Activated CD8-positive, alpha-beta memory T cell treated with anti-CD3 and anti-CD28 coated beads, Interleukin-2, amount 50 U/mL, for 4 hours (primary cell): ENCODE data around the gene RYR2.

Experiments used
- DNase-seq: peaks from one replicate; pipeline ENCODE4 v3.0.0-alpha.2; 2020

The RYR2 gene

DNA sequence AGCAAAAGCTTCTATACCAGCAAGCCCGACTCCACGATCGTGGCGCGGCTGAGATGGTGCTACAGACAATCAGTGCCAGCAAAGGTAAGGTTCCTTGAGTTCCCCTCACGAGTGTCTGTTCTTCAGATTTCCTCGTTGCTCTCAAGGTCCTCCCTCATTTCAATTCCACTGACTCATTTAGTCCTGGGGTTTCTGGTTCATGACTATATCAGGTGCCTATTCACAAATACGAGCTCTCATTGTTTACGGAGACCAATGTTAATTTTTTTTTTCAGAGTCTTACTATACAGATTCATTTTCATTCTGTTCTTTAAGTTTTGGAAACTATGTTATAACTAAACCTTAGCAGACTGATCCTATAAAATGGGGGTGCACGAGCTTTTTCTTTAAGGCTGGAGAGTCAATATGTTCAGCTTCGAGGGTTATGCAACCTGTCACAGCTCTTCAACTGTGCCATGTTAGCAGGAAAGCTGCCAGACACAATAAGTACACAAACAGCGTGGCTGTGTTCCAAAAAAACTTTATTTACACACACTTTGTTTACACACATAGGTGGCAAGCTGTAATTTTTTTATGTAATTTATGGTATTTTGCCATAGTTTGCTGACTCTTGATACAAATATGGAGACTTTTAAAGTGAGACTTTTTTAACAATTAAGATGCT is 714.5 kb downstream of the RYR2 start:
- DNase-seq, result no peak

DNA sequence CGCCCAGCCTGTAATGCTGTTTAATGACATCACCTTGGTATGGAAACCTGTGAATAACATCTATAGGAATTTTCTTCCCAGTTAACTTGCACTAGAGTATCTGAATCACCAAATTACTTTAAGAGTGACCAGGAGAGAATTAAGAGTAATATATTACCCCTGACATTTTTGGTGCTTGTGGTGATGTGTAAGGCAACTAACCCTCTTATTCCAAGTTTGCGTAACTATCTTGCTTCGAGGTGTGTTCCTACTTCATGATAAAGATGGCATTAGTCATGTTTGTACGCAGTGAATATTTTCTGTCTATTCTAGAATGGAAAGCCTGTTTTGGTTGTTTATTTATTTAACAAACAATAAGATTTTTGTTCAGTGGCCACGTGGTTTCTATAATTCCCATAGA is 717.4 kb downstream of the RYR2 start:
- no peak for DNase-seq

DNA sequence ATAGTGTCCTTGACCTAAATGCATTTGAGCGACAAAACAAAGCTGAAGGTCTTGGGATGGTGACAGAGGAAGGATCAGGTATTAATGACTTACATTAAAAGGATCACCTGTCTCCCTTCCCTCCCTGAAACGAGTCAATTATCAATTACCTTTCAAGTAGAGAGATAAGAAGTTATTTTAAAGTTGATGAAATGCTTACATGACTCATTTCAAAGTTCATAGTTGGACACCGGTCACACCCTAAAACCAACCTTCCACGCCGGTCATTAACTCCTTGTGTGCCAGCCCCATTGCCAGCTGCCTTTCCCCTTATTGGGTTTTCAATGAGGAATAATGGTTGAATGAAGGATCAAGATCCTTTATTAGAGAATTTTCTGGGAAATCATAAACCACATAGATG is 719.0 kb downstream of the RYR2 start:
- DNase-seq, result no peak

GRCh38 chr1:237763137-237763536 is 721.2 kb downstream of the RYR2 start:
- DNase-seq, result no peak

- no peak for DNase-seq
Observed at GRCh38 chr1:237763751-237764150, 721.8 kb downstream of the RYR2 start.

DNA sequence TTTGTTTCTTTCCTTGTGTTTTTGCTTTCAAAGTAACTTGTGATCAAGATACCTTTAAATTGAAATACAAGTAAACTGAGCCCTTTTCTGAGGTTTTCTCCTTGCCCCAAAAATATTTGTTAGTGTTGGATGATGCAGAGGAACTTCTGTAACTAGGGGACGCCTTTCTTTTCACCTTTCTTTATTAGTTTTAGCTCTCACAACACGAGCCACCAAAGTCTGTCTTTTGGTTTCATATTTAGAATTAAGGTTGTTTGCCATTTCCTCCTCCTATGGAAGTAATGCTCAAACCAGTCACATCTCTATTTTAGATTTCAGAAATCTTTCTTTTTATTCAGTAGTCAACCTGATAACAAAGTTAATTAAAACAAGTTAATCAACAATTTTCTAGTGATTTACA is 727.9 kb downstream of the RYR2 start:
- no peak for DNase-seq

- DNase-seq, result no peak
Observed at GRCh38 chr1:237772009-237772408, 730.0 kb downstream of the RYR2 start.

- no peak for DNase-seq
Observed at GRCh38 chr1:237774246-237774645, 732.3 kb downstream of the RYR2 start.

DNA sequence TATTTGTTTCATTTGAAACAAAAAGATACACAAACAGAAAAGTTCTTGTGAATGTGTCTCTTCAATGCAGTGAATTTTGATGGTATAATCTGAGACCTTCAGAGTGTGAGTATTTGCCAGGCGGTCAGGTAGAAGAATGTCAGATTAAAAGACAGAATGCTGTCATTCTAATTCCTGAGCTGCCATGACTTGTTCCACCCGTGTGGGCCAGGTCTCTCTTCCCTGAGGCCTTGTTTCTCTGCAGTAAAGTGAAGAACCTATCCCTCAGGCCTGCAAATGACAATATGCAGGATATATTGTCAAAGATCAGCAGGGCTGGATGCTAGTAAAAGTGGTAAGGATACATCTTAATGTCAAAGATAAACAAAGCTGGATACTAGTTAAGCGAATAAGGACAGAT is 737.4 kb downstream of the RYR2 start:
- DNase-seq, result no peak

DNA sequence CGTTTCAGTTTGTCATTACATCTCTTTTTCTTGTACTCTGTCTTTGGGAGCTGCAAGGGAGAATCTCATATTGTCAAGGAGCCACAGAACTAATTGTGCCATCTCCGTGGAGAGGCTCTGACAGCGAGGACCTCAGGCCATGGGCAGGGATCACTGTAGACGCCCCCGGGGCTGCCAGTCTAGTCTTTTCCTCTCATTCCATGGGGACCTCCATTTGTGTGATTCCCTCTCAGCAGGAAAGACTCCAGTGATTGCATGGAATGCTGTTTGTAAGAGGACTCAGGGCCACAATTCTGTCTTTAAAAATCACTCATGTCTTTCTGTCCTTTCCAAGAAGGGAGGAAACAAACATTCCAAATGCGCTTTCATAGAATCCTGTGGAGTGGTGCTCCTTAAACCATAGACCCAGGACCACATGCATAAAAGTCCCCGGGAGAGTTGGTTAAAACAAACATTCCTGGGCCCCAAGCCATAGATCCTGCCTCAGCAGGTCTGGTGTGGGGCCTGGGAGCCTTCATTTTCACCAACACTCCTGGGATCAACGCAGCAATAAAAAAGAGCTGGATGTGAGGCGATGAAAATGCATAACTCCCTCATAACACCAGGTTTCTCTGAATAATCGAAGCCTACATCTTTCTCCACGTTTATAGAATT is 744.2 kb downstream of the RYR2 start:
- DNase-seq, result no peak

DNA sequence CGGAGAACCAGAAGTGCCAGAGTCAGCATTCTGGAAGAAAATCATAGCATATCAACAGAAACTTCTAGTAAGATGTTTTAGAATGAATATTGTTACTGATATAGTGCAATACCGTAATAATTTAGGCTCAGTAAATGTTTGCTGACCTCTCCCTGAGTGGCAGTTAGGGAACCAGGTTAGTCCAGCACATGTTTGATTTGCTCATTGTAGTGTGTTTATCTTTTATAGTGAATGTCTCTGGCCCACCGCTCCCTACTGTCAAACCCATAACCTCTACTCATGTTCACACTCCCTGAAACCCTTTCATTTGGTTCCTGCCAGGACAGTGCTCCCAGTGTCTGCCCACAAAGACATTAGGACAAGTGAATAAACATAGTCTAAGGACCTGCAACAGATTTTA is 746.1 kb downstream of the RYR2 start:
- no peak for DNase-seq

DNA sequence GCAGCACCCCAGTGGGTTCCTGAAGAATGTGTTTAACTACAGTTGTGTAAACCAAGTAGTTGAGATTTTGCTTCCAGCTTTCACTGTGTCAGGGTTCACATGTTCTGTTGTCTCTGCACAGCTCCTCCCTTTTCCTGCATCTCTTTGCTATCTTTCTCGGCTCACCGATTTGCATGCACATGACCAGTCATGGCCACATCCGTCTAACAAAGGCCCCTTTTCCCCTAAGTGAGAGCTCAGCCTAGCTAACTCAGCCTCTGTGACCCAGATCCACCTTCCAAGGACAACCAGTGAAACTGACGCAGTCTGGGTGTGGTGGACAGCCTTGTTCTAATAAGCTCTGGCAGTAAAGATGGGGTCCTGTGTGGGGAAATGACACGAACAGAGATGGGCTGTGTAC is 747.6 kb downstream of the RYR2 start:
- DNase-seq, result no peak

DNA sequence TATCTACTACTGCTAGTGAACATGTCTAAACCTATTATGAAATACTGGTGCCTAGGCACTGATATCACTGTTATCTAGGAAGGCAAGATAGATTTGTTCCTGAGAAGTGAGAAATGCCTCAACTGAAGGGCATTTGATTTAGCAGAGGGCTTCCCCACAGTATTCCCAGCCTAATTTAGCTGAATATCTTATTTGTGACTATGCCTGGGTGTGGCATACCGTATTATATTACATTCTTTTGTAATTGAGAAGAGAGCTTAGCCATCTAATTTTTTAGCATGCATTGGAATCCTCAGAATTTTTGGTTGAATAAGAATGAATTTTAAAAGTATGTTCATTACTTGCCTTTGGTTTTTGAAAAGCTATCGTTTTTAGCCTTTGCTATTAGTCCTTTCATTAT is 749.6 kb downstream of the RYR2 start:
- no peak for DNase-seq

- no peak for DNase-seq
Observed at GRCh38 chr1:237792149-237792548, 750.2 kb downstream of the RYR2 start.

GRCh38 chr1:237792726-237793125 is 750.7 kb downstream of the RYR2 start:
- DNase-seq, result no peak

DNA sequence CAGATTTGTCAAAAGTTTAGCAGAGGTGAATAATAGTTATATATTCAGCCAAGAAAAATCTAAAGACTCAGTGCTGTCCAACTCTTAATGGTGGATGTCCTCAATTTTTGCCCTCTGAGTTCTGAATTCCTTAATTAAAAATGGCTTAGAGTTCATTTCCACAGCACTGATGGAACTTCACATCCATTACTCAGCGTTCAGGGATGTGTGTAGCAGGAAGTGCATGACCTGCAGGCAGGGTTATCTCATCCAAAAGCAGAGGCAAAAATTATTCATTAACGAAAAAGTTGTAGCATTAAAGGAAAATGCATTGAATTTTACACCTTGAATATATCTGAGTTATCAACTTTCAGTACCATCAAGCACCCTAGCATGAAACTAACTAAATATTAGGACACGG is 752.1 kb downstream of the RYR2 start:
- DNase-seq, result no peak

DNA sequence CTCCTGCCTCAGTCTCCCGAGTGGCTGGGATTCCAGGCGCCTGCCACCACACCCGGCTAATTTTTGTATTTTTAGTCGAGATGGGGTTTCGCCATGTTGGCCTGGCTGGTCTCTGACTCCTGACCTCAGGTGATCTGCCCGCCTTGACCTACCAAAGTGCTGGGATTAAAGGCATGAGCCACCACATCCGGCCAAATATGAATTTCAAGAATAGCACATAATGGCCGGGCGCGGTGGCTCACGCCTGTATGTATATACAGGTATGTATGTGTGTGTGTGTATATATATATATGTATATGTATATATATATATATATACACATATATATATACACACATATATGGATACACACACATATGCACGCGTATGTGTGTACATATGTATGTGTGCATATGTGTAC is 753.6 kb downstream of the RYR2 start:
- DNase-seq, result no peak

DNA sequence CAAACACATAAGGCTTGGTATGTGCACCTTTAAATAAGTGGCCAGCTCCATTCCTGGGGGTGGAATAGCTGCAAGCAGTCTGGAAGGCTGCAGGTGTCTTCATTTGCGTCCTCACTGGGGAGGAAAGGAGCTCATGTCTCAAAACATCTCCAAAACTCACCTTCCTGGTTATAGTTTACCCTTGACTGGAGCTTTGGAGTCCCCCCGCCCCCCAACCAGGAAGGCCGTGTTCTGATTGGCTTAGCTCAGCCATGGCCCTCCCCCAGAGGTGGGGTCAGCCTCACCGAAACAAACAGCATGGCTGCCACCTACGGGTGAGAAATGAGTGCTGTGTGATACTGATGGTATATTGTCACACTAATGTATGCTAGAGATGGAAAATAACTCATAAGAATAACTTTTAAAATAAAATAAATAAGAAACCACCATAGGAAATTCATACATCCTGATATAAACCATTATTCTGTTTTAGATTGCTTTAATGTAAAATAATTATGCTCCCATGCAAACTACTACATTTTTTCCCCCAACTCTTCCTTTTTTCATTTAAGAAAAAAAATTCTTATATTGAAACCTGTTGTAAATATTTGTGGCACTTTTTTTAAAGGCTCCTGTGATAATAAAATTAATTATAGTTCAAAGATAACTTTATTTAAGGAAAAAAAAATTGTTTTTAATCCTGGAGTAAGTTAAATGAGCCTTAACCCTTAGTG is 757.9 kb downstream of the RYR2 start:
- no peak for DNase-seq

DNA sequence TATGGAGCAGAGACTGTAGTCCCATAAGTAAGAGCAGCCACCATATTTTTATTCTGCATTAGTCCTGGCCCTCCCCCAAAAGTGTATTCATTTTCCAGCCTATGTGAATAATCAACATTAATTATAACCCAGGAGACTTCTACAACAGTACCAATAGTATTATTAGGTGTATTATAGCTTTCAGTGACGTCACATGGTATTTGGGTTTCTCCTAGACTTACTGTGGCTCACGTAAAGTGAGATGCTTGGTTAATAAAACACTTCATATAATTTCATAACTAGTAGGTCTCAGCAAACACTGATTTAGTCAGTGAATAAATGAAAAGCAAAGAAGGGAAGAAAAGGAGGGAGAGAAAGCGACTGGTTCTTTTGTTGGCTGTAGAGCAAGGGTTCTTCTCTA is 762.5 kb downstream of the RYR2 start:
- DNase-seq, result no peak

GRCh38 chr1:237809099-237809498 is 767.1 kb downstream of the RYR2 start:
- DNase-seq, result no peak

DNA sequence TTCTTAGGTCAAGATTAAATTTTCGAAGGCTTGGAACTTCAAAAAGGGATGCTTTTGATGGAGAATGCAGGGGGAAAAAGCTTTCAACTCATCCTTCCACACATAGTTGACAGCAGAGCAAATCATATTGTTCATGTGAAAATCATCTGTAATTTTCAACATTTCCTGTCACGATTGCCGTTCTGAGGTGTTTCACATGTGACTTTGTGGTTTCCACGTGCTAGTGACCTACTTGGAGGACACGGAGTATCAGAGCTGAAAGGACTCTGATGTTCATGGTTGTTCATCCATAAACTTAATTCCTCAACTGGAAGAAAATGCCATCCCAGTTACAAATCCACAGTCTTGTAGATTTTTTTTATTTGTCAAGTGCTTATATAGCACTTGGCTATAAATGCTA is 769.6 kb downstream of the RYR2 start:
- DNase-seq, result no peak

DNA sequence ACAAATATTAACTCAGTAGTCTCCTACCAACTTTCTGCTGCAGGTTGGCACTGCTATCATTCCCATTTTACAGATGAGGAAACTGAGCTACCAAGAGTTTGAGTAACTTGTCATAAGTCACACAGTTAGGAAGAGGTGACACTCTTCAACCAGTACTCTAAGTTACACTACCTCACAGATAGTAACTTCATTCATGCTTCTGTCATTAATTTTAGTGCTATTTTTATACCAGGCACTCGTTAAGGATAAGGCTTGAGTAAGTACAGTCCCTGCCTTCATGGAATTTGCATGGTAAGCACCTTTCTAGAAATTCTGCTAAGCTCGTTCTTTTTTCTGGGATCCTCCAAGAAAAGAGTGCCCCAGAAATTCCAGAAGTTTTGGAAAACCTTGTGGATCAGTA is 770.1 kb downstream of the RYR2 start:
- no peak for DNase-seq

DNA sequence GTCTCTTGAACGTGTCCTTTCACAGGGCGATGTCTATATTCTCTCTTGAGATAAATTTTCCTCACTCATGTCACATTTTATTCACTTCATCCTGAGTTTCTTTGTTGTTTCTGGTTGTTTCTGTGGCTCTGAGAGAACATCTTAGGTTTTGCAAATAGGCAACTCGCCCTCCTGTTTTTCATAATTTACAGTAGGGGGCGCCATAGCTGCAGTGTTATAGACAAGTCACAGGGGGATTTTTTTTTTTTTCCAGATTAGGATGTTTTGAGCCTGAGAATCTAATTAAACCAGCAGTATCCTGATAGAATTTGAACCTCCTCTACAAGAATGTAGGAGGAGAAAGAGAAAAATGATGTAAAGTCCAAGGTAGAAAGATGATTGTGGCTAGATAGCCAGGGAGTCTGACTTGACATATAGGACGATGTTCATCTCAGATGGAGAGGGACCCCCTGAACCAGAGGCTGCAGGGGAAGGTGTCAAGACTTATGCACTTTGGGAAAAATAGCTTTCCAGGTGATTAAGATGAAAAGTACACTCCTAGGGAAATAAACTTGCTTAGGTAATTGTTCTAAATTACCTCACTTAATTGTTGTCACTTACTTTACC is 772.4 kb downstream of the RYR2 start:
- no peak for DNase-seq

DNA sequence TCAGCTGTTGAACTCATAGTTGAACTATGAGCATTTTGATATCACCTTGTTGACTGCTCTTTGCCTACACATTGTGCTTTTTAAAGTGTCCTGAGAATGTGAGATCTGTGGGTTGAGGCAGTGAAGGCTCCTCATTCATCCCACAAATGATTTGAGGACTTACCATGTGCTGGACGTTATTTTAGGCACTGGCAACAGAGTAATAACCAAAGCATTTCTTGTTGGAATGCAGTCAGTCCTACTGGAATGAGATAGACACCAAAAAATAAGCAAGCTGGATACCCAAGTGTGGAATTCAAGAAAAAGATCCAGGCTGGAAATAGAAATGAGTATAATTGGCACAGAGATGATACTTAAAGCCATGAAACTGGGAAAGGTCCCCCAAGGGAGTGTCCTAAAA is 775.3 kb downstream of the RYR2 start:
- DNase-seq, result no peak
